WTC11 (cell line): ENCODE measurements around the gene RPP14. TPM values are rescaled to one million over a fixed set of nuclear protein-coding genes. Genes with fewer than 3 reads are reported as not detected.
"Not testable (repeated sequence)": the region's sequence is repeated elsewhere in the genome, so short reads cannot be mapped to it uniquely, and the experiment has no call there.

Source experiments
- ATAC-seq: fragments of 200-7000 bp; cut with Tn5 transposase; 2 replicates; pipeline ENCODE4 v1.10.0; 2021; ENCODE audit warnings: mild to moderate bottlenecking, moderate library complexity
- CTCF ChIA-PET: fragments of 300-600 bp; sonication (Branson Sonifier 250); formaldehyde crosslinking; loops from one replicate; lab custom pipeline; 2021; ENCODE audit warnings: antibody characterized with exemption; lab: Charles Lee
- POLR2A ChIA-PET: fragments of 350-600 bp; sonication (Branson Sonifier 250); formaldehyde crosslinking; loops from one replicate; lab custom pipeline; 2021; ENCODE audit warnings: antibody characterized with exemption; lab: Charles Lee
- DNase-seq: peaks from one replicate; pipeline ENCODE4 v3.0.0; 2021; ENCODE audit warnings: low spot score
- H3K27ac Mint-ChIP-seq: 2 replicates; pipeline ENCODE4 v1.8.0; 2021; ENCODE audit warnings: mixed read lengths
- H3K27me3 Mint-ChIP-seq: 2 replicates; pipeline ENCODE4 v1.8.0; 2021; ENCODE audit warnings: low read depth, mild to moderate bottlenecking, moderate library complexity, mixed read lengths
- H3K36me3 Mint-ChIP-seq: 2 replicates; pipeline ENCODE4 v1.8.0; 2021; ENCODE audit warnings: mixed read lengths
- H3K4me1 Mint-ChIP-seq: 2 replicates; pipeline ENCODE4 v1.8.0; 2022; ENCODE audit warnings: mixed read lengths
- H3K4me3 Mint-ChIP-seq: 2 replicates; pipeline ENCODE4 v1.8.0; 2021; ENCODE audit warnings: mild to moderate bottlenecking, moderate library complexity, mixed read lengths
- H3K9me3 Mint-ChIP-seq: 2 replicates; pipeline ENCODE4 v1.8.0; 2021; ENCODE audit warnings: mixed read lengths
- CREM ChIP-seq: sonication (generic); formaldehyde crosslinking; IDR thresholded peaks from 2 replicates; pipeline ENCODE4 v1.8.1; 2022; ENCODE audit warnings: mild to moderate bottlenecking, missing genetic modification reagents, moderate library complexity
- E2F1 ChIP-seq: sonication (generic); formaldehyde crosslinking; IDR thresholded peaks from 2 replicates; pipeline ENCODE4 v1.8.0; 2022; ENCODE audit warnings: mild to moderate bottlenecking, missing genetic modification reagents
- E2F5 ChIP-seq: sonication (generic); formaldehyde crosslinking; IDR thresholded peaks from 2 replicates; pipeline ENCODE4 v1.8.1; 2022; ENCODE audit warnings: mild to moderate bottlenecking, moderate library complexity, missing genetic modification reagents
- ESRRA ChIP-seq: sonication (generic); formaldehyde crosslinking; IDR thresholded peaks from 2 replicates; pipeline ENCODE4 v1.8.1; 2022; ENCODE audit warnings: mild to moderate bottlenecking, missing genetic modification reagents, borderline replicate concordance
- NFATC4 ChIP-seq: fragments of 250-450 bp; sonication (Bioruptor Pico); IDR thresholded peaks from 2 replicates; pipeline ENCODE4 v1.9.0; 2021; ENCODE audit warnings: mild to moderate bottlenecking
- NR1H2 ChIP-seq: sonication (generic); formaldehyde crosslinking; IDR thresholded peaks from 2 replicates; pipeline ENCODE4 v1.9.0; 2021; ENCODE audit warnings: mild to moderate bottlenecking, moderate library complexity, missing genetic modification reagents
- NR2C2 ChIP-seq: sonication (generic); formaldehyde crosslinking; IDR thresholded peaks from 2 replicates; pipeline ENCODE4 v1.8.0; 2022; ENCODE audit warnings: mild to moderate bottlenecking, missing genetic modification reagents
- PRDM15 ChIP-seq: sonication (generic); formaldehyde crosslinking; IDR thresholded peaks from 2 replicates; pipeline ENCODE4 v1.8.0; 2022; ENCODE audit warnings: missing genetic modification reagents
- ZBTB21 ChIP-seq: sonication (generic); formaldehyde crosslinking; IDR thresholded peaks from 2 replicates; pipeline ENCODE4 v1.8.1; 2023; ENCODE audit warnings: mild to moderate bottlenecking, missing genetic modification reagents, borderline replicate concordance
- ZNF219 ChIP-seq: sonication (generic); formaldehyde crosslinking; IDR thresholded peaks from 2 replicates; pipeline ENCODE4 v1.8.0; 2023; ENCODE audit warnings: missing genetic modification reagents, mild to moderate bottlenecking, borderline replicate concordance
- ZNF396 ChIP-seq: fragments of 250-450 bp; sonication (Bioruptor Pico); IDR thresholded peaks from 2 replicates; pipeline ENCODE4 v1.8.0; 2021; ENCODE audit warnings: mild to moderate bottlenecking, moderate library complexity, borderline replicate concordance
- ZNF423 ChIP-seq: fragments of 250-450 bp; sonication (Bioruptor Pico); IDR thresholded peaks from 2 replicates; pipeline ENCODE4 v2.1.2; 2022; ENCODE audit warnings: mild to moderate bottlenecking, moderate library complexity
- ZNF532 ChIP-seq: fragments of 250-450 bp; sonication (Bioruptor Pico); IDR thresholded peaks from 2 replicates; pipeline ENCODE4 v1.9.0; 2021; ENCODE audit warnings: mild to moderate bottlenecking, borderline replicate concordance
- total RNA-seq: library from RNA; stranded (reverse); gene quantifications from 3 replicates; pipeline ENCODE4 v1.2.3, GENCODE V29; 2021

RPP14 gene
- total RNA-seq, 1 experiment from 2014 or later, result 17.9 TPM

GRCh38 chr3:58260733-58261132 is 45.3 kb upstream of the RPP14 start (continued):
- TF ChIP-seq ZNF532 (CRISPR knock-in tag) (no peak), ZNF396 (no peak), NR1H2 (CRISPR knock-in tag) (no peak), ZNF219 (CRISPR knock-in tag) (no peak), E2F1 (CRISPR knock-in tag) (no peak), E2F5 (CRISPR knock-in tag) (no peak)

- H3K36me3 Mint-ChIP-seq, result no peaks in the 10 kb centered on the region
- TF ChIP-seq ZNF423 (CRISPR knock-in tag), result no peak
- no peak for TF ChIP-seq ZBTB21 (CRISPR knock-in tag)
- no peak for TF ChIP-seq ESRRA
- no peak for TF ChIP-seq NFATC4 (CRISPR knock-in tag)
- ChIA-PET POLR2A (no interaction called here), CTCF (no interaction called here)
- DNase-seq (no peak), ATAC-seq (no peak)
- H3K4me1 Mint-ChIP-seq, result no peaks in the 10 kb centered on the region
- no peak overlapping the region for H3K4me3 Mint-ChIP-seq
- no peaks in the 10 kb centered on the region for H3K27me3 Mint-ChIP-seq
- H3K27ac Mint-ChIP-seq, result no peak overlapping the region
- no peaks in the 10 kb centered on the region for H3K9me3 Mint-ChIP-seq
Observed at GRCh38 chr3:58261954-58262666, 43.9 kb upstream of the RPP14 start.

GRCh38 chr3:58266577-58266976 is 39.5 kb upstream of the RPP14 start:
- TF ChIP-seq PRDM15, result no peak
- no peak for TF ChIP-seq NR2C2 (CRISPR knock-in tag)
- no peak for TF ChIP-seq CREM (CRISPR knock-in tag)
- H3K36me3 Mint-ChIP-seq, result no peaks in the 10 kb centered on the region
- no peaks in the 10 kb centered on the region for H3K4me1 Mint-ChIP-seq
- ChIA-PET CTCF (interaction anchor here (1.3 to 1.6 kb wide), 2 partner anchors 39 to 49 kb away, joined by 3 to 4 read pairs; partner anchors contain the start of genes HTD2 and RPP14), POLR2A (no interaction called here)
- no peaks in the 10 kb centered on the region for H3K9me3 Mint-ChIP-seq
- no peaks in the 10 kb centered on the region for H3K27me3 Mint-ChIP-seq
- H3K4me3 Mint-ChIP-seq, result no peak overlapping the region
- ATAC-seq, result no peak
- no peak overlapping the region for H3K27ac Mint-ChIP-seq
- no peak for DNase-seq

- H3K4me1 Mint-ChIP-seq, H3K9me3 Mint-ChIP-seq, H3K27ac Mint-ChIP-seq, POLR2A ChIA-PET, DNase-seq, H3K36me3 Mint-ChIP-seq, CTCF ChIA-PET, ATAC-seq, H3K4me3 Mint-ChIP-seq, H3K27me3 Mint-ChIP-seq: not testable (repeated sequence)
Observed at GRCh38 chr3:58267543-58267942, 38.5 kb upstream of the RPP14 start.
